Panc1 (cell line): ENCODE data around the gene TMEM82. TPM values are rescaled to one million over a fixed set of nuclear protein-coding genes. Genes with fewer than 3 reads are reported as not detected.
A peak's percentile ranks its signal among the peaks of the same experiment; 100 is the strongest.

Source experiments
- ATAC-seq: fragments of 200-7000 bp; cut with Tn5 transposase; 2 replicates; pipeline ENCODE4 v1.9.1; 2020; ENCODE audit warnings: mild to moderate bottlenecking, moderate library complexity
- BruUV-seq: library from RNA; stranded (reverse); fragments of 400-500 nt; replicated peaks from 2 replicates; lab custom pipeline; 2021; lab: Mats Ljungman, UMichigan
- CTCF ChIA-PET: fragments of 300-600 bp; sonication (Branson Sonifier 250); formaldehyde crosslinking; loops from one replicate; lab custom pipeline; 2022; ENCODE audit warnings: antibody characterized with exemption; lab: Charles Lee
- POLR2A ChIA-PET: fragments of 300-600 bp; sonication (Branson Sonifier 250); formaldehyde crosslinking; loops from one replicate; lab custom pipeline; 2022; ENCODE audit warnings: antibody characterized with exemption; lab: Charles Lee
- DNase-seq: peaks from one replicate; pipeline ENCODE4 v3.0.0-alpha.2; 2010; ENCODE audit warnings: low read depth, low spot score
- H3K27ac ChIP-seq: 2 replicates; pipeline ENCODE4 v1.5.1; 2011; ENCODE audit warnings: mild to moderate bottlenecking, low read length, inconsistent platforms
- H3K27me3 ChIP-seq: fragments of 200-500 bp; sonication (Bioruptor generic); 2 replicates; pipeline ENCODE4 v1.6.0; 2014; ENCODE audit warnings: low read length, inconsistent platforms; ENCODE audit not compliant: control insufficient read depth, insufficient read depth
- H3K36me3 ChIP-seq: fragments of 200-500 bp; sonication (Bioruptor generic); 2 replicates; pipeline ENCODE4 v1.5.1; 2014; ENCODE audit warnings: inconsistent platforms, mild to moderate bottlenecking, low read length, moderate library complexity; ENCODE audit not compliant: control insufficient read depth, insufficient read depth
- H3K4me1 ChIP-seq: 2 replicates; pipeline ENCODE4 v1.5.1; 2011; ENCODE audit warnings: inconsistent platforms, mild to moderate bottlenecking, low read length, moderate library complexity; ENCODE audit not compliant: control insufficient read depth, insufficient read depth
- H3K4me3 ChIP-seq, 2 experiments: 2 replicates each; pipeline ENCODE4 v1.5.1; 2011 to 2012; ENCODE audit warnings: low read depth in 2 of 2, low read length in 2 of 2, mild to moderate bottlenecking in 2 of 2, inconsistent platforms in 1 of 2, moderate library complexity in 1 of 2
- H3K9me3 ChIP-seq: fragments of 200-500 bp; sonication (Bioruptor generic); 2 replicates; pipeline ENCODE4 v1.5.1; 2014; ENCODE audit warnings: low read depth, mild to moderate bottlenecking, inconsistent platforms, low read length, moderate library complexity; ENCODE audit not compliant: control insufficient read depth, insufficient read depth
- CTCF ChIP-seq: fragments of 450-650 bp; IDR thresholded peaks from 2 replicates; pipeline ENCODE4 v1.5.1; 2017; ENCODE audit warnings: mild to moderate bottlenecking
- POLR2AphosphoS5 ChIP-seq: IDR thresholded peaks from 2 replicates; pipeline ENCODE4 v1.6.1; 2012; ENCODE audit warnings: mild to moderate bottlenecking, low read depth, low read length, moderate library complexity
- REST ChIP-seq, 2 experiments: IDR thresholded peaks; 2 replicates each; pipeline ENCODE4 v1.6.1; 2011 to 2012; ENCODE audit warnings: low read depth in 2 of 2, control low read depth in 1 of 2, low read length in 1 of 2, mild to moderate bottlenecking in 1 of 2, moderate library complexity in 1 of 2; ENCODE audit not compliant: insufficient read depth in 1 of 2
- SIN3A ChIP-seq: IDR thresholded peaks from 2 replicates; pipeline ENCODE4 v1.6.1; 2012; ENCODE audit warnings: low read depth, mild to moderate bottlenecking, low read length, moderate library complexity, borderline replicate concordance; ENCODE audit not compliant: insufficient read depth
- TCF7L2 ChIP-seq: IDR thresholded peaks from 2 replicates; pipeline ENCODE4 v1.6.1; 2011; ENCODE audit warnings: mild to moderate bottlenecking, low read depth, low read length, inconsistent platforms
- in situ Hi-C: cut with HindIII; loops from 2 replicates; pipeline ENCODE4 v1.10.0; 2016; ENCODE audit warnings: low sequenced_read_pairs, low pct_unique_long_range_greater_than_20kb
- intact Hi-C: fragments of 100-400 bp; cut with micrococcal nuclease; formaldehyde crosslinking; loops from one replicate; pipeline ENCODE4 v1.10.0; 2022; ENCODE audit not compliant: unreplicated experiment
- total RNA-seq: library from RNA; stranded (reverse); gene quantifications from one replicate; pipeline ENCODE4 v1.2.1, GENCODE V29; 2021; ENCODE audit not compliant: unreplicated experiment

The TMEM82 gene
- total RNA-seq, 1 experiment from 2014 or later: not detected

DNA sequence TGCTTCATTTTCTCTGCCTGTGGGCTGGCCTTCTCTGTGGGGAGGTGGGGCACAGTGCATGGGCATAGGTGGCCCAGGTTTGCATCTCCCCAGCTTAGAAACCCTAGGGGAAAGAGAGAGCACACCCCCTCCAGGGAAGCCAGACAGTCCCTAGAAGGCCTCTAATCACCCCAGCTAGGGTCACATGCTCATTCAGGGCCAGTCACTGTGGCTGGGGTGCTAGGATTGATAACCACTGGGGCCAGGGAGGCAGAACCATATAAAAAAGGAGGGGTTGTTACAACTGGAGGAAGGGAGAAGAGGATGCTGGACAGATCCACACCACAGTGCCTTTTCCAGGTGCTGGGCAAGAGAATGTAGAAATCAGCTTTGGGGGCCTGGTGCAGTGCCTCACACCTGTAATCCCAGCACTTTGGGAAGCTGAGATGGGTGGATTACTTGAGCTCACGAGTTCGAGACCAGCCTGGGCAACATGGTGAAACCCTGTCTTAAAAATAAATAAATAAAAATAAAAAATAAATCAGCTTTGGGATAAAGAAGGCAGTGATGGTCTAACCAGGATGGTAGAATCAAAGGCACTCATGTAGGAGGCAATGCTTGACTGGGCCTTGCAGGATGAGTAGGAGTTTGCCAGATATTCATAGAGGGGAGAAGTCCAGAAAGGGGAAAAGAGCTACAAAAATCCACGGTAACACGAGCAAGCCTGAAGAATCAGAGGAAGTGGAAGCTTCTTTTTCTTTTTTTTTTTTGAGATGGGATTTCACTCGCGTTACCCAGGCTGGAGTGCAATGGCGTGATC, 35.8 kb downstream of the TMEM82 start:
- no peaks in the 10 kb centered on the region for H3K4me1 ChIP-seq
- POLR2A ChIA-PET: interaction anchor here (0.6 kb wide), 1 partner anchor 96 kb away, joined by 4 read pairs; no protein-coding TSS in a partner anchor
- H3K27me3 ChIP-seq: no peaks in the 10 kb centered on the region
- in situ Hi-C loops (no loop called here), intact Hi-C loops (no loop called here)
- H3K9me3 ChIP-seq: no peaks in the 10 kb centered on the region
- CTCF ChIA-PET: interaction anchor here (0.7 kb wide), 1 partner anchor 36 kb away, joined by 3 read pairs; the partner anchor contains the start of gene TMEM82
- no TSS peak for BruUV-seq
- no peak overlapping the region for H3K27ac ChIP-seq
- TF ChIP-seq REST (IDR thresholded peaks at IDR 0.05; ENCODE audit: insufficient read depth in 1 of 2, low read depth in 2 of 2, low read length in 1 of 2) (no peak), CTCF (no peak), POLR2AphosphoS5 (no peak), SIN3A (no peak)
- H3K36me3 ChIP-seq: no peaks in the 10 kb centered on the region
- DNase-seq (no peak), ATAC-seq (0 out of 2 replicates have a peak, but pooled peaks have one; percentile 20)
- no peak overlapping the region for H3K4me3 ChIP-seq

- Histone ChIP-seq H3K36me3 (no peaks in the 10 kb centered on the region), H3K4me3 (no peak overlapping the region), H3K4me1 (no peaks in the 10 kb centered on the region), H3K27me3 (no peaks in the 10 kb centered on the region), H3K27ac (no peak overlapping the region), H3K9me3 (no peaks in the 10 kb centered on the region)
- ChIA-PET POLR2A (no interaction called here), CTCF (no interaction called here)
- ATAC-seq (no peak), DNase-seq (no peak)
- no TSS peak for BruUV-seq
- intact Hi-C loops: no loop called here
- in situ Hi-C loops: no loop called here
- TF ChIP-seq SIN3A (no peak), REST (IDR thresholded peaks at IDR 0.05; ENCODE audit: insufficient read depth in 1 of 2, low read depth in 2 of 2, low read length in 1 of 2) (no peak), TCF7L2 (no peak), CTCF (no peak), POLR2AphosphoS5 (no peak)
Measured at GRCh38 chr1:15785683-15786082, 43.4 kb downstream of the TMEM82 start.
